Upper lobe of left lung (tissue), 4 donors: ENCODE data around the gene JAZF1.

ENCODE experiments used
- EP300 ChIP-seq, 4 donors: sonication (generic); formaldehyde crosslinking; IDR thresholded peaks; one replicate each; pipeline ENCODE4 v1.5.1; 2017; ENCODE audit warnings: antibody characterized with exemption in 4 of 4, control low read depth in 2 of 4
- TF ChIP-seq, protein P1 (sequence below), 6 experiments: fragments of 450-650 bp in 4 of 6; fragments of 200-600 bp in 2 of 6; sonication (generic) in 2 of 6; IDR thresholded peaks; one replicate each; pipeline ENCODE4 v1.5.1; 2016 to 2019; ENCODE audit warnings: antibody characterized with exemption in 6 of 6

DNA sequence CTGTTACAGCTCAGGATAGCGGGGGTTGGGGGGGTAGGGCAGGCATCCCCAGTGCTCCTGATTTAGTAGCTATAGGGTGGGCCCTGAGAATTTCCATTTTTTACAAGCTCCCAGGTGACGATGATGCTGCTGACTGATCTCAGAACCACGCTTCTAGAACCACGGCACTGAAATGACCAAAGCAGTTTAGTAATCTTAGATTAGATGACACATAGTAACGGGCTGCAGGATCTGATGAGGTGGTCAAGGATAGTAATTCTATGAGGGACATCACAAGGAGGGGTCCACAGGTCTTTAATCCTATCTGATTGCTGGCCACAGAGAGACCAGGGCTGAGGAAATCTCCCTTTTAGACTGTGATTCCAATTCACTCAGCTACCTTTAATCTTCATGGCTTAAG lies 167.2 kb downstream of the JAZF1 start:
- TF ChIP-seq, protein P1, sequence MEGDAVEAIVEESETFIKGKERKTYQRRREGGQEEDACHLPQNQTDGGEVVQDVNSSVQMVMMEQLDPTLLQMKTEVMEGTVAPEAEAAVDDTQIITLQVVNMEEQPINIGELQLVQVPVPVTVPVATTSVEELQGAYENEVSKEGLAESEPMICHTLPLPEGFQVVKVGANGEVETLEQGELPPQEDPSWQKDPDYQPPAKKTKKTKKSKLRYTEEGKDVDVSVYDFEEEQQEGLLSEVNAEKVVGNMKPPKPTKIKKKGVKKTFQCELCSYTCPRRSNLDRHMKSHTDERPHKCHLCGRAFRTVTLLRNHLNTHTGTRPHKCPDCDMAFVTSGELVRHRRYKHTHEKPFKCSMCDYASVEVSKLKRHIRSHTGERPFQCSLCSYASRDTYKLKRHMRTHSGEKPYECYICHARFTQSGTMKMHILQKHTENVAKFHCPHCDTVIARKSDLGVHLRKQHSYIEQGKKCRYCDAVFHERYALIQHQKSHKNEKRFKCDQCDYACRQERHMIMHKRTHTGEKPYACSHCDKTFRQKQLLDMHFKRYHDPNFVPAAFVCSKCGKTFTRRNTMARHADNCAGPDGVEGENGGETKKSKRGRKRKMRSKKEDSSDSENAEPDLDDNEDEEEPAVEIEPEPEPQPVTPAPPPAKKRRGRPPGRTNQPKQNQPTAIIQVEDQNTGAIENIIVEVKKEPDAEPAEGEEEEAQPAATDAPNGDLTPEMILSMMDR (IDR thresholded peaks at IDR 0.05), result no peak
- no peak for TF ChIP-seq EP300 (IDR thresholded peaks at IDR 0.05)
